Activated CD8-positive, alpha-beta memory T cell treated with anti-CD3 and anti-CD28 coated beads, Interleukin-2, amount 50 U/mL, for 24 hours (primary cell): ENCODE measurements around the gene ECI2.

Experiments
- DNase-seq: peaks from one replicate; pipeline ENCODE4 v3.0.0-alpha.2; 2020; ENCODE audit errors: extremely low read depth

The ECI2 gene

GRCh38 chr6:4134841-4135664 is at the start of gene ECI2:
ECI2 (minus strand) TSS chr6:4135575; CDS start chr6:4135560, 15 bp downstream.
- DNase-seq: peak; percentile 5

- no peak for DNase-seq
These were observed 45.4 kb upstream of the ECI2 start for GRCh38 chr6:4180652-4181255.

GRCh38 chr6:4179960-4180651 is 44.7 kb upstream of the ECI2 start:
- DNase-seq: no peak

- DNase-seq: no peak
These were observed 43.5 kb upstream of the ECI2 start for GRCh38 chr6:4178737-4179333.

- DNase-seq: no peak
These were observed 41.5 kb upstream of the ECI2 start for GRCh38 chr6:4176907-4177306.

GRCh38 chr6:4174042-4174441 is 38.7 kb upstream of the ECI2 start:
- DNase-seq: no peak

- DNase-seq: no peak
These were observed 37.0 kb upstream of the ECI2 start for GRCh38 chr6:4172368-4172767.

- no peak for DNase-seq
These were observed 34.9 kb upstream of the ECI2 start for GRCh38 chr6:4170297-4170696.

- DNase-seq: no peak
These were observed 33.8 kb upstream of the ECI2 start for GRCh38 chr6:4169028-4169789.

- no peak for DNase-seq
These were observed 32.5 kb upstream of the ECI2 start for GRCh38 chr6:4167833-4168232.

GRCh38 chr6:4167123-4167522 is 31.7 kb upstream of the ECI2 start:
- no peak for DNase-seq

GRCh38 chr6:4164456-4164855 is 29.1 kb upstream of the ECI2 start:
- no peak for DNase-seq

GRCh38 chr6:4164117-4164442 is 28.7 kb upstream of the ECI2 start:
- DNase-seq: no peak

GRCh38 chr6:4163408-4164116 is 28.2 kb upstream of the ECI2 start:
- no peak for DNase-seq

- DNase-seq: no peak
These were observed 27.0 kb upstream of the ECI2 start for GRCh38 chr6:4162370-4162769.

GRCh38 chr6:4159491-4159890 is 24.1 kb upstream of the ECI2 start:
- DNase-seq: no peak

- no peak for DNase-seq
These were observed 22.1 kb upstream of the ECI2 start for GRCh38 chr6:4157506-4157905.

- DNase-seq: peak; percentile 58
These were observed 20.6 kb upstream of the ECI2 start for GRCh38 chr6:4155848-4156466.

GRCh38 chr6:4153514-4153985 is 18.2 kb upstream of the ECI2 start:
- no peak for DNase-seq

GRCh38 chr6:4145083-4145482 is 9.7 kb upstream of the ECI2 start:
- no peak for DNase-seq

- DNase-seq: no peak
These were observed 3.9 kb upstream of the ECI2 start for GRCh38 chr6:4139272-4139671.
